Measurements from ENCODE around the gene ZNF605.
"Not testable (repeated sequence)": the region's sequence is repeated elsewhere in the genome, so short reads cannot be mapped to it uniquely, and the experiment has no call there.

The ZNF605 gene

GRCh38 chr12:132940071-132940719 is 15.9 kb downstream of the ZNF605 start:
- in situ Hi-C loops (cut with HindIII; ENCODE audit: low sequenced_read_pairs), result no loop called here
- H3K4me3 ChIP-seq (ENCODE audit: low read depth, low read length), result no peak overlapping the region
- TF ChIP-seq CTCF (IDR thresholded peaks at IDR 0.05; ENCODE audit: low read depth, low read length), result no peak
- DNase-seq (ENCODE audit: low read depth, low spot score), result no peak

GRCh38 chr12:132938807-132939206 is 17.3 kb downstream of the ZNF605 start:
- in situ Hi-C loops (cut with HindIII; ENCODE audit: low sequenced_read_pairs); DNase-seq (ENCODE audit: low read depth, low spot score); H3K4me3 ChIP-seq (ENCODE audit: low read depth, low read length): not testable (repeated sequence)

- in situ Hi-C loops (cut with HindIII; ENCODE audit: low sequenced_read_pairs), result no loop called here
- no peak for TF ChIP-seq CTCF (IDR thresholded peaks at IDR 0.05; ENCODE audit: low read depth, low read length)
- no peak overlapping the region for H3K4me3 ChIP-seq (ENCODE audit: low read depth, low read length)
- DNase-seq (ENCODE audit: low read depth, low spot score), result no peak
Measured at GRCh38 chr12:132937476-132937875, 18.6 kb downstream of the ZNF605 start.

- DNase-seq (ENCODE audit: low read depth, low spot score); in situ Hi-C loops (cut with HindIII; ENCODE audit: low sequenced_read_pairs); H3K4me3 ChIP-seq (ENCODE audit: low read depth, low read length): not testable (repeated sequence)
Measured at GRCh38 chr12:132936921-132937320, 19.2 kb downstream of the ZNF605 start.

- no peak for DNase-seq (ENCODE audit: low read depth, low spot score)
- in situ Hi-C loops (cut with HindIII; ENCODE audit: low sequenced_read_pairs), result no loop called here
Measured at GRCh38 chr12:132936163-132936562, 19.9 kb downstream of the ZNF605 start.

DNA sequence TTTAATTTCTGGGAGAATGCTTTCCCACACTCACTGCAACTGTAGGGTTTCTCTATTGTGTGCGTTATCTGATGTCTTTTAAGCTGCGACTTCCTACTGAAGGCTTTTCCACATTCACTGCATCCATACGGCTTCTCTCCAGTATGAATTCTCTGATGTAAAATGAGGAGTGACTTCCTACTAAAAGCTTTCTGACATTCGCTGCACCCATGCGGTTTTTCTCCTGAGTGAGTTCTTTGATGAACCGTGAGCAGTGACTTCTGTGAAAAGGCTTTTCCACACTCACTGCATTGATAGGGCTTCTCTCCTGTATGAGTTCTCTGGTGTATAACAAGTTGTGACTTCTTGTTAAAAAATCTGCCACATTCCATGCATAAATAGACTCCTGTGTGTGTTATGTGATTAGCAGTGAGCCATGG is 29.7 kb downstream of the ZNF605 start:
- in situ Hi-C loops (cut with HindIII; ENCODE audit: low sequenced_read_pairs), result no loop called here
- TF ChIP-seq CTCF (IDR thresholded peaks at IDR 0.05; ENCODE audit: low read depth, low read length), result no peak
- DNase-seq (ENCODE audit: low read depth, low spot score), result peak; percentile 29
- no peak overlapping the region for H3K4me3 ChIP-seq (ENCODE audit: low read depth, low read length)

More at GRCh38 chr12:132936163-132936562, 19.9 kb downstream of the ZNF605 start:
- no peak overlapping the region for H3K4me3 ChIP-seq (ENCODE audit: low read depth, low read length)
- no peak for TF ChIP-seq CTCF (IDR thresholded peaks at IDR 0.05; ENCODE audit: low read depth, low read length)

- in situ Hi-C loops (cut with HindIII; ENCODE audit: low sequenced_read_pairs), result no loop called here
- DNase-seq (ENCODE audit: low read depth, low spot score), result no peak
- TF ChIP-seq CTCF (IDR thresholded peaks at IDR 0.05; ENCODE audit: low read depth, low read length), result no peak
- no peak overlapping the region for H3K4me3 ChIP-seq (ENCODE audit: low read depth, low read length)
Measured at GRCh38 chr12:132925597-132926414, 30.3 kb downstream of the ZNF605 start.
